Measurements from ENCODE around the gene MAN1A2. TPM values are rescaled to one million over a fixed set of nuclear protein-coding genes. Genes with fewer than 3 reads are reported as not detected.

MAN1A2 gene
- total RNA-seq, 1 donor from 2014 or later, result 76.2 TPM

DNA sequence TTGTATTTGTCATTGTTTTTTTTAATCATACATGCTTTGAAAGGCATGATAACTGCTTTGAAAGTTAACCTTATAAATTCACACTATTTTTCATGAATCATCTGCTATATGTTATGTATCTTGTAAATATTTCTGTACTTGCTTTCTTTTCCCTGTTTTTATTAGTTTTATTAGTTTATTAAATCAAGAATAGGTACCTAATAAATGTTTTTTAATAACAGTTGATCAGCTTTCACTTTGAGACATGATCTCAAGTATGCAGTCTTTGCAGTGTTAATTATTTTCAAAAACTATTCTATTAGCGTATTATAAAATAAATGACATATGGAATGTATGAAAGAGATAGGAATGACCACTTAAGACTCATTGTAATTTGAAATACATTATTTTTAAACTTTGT lies 127.8 kb downstream of the MAN1A2 start:
- no peak for DNase-seq (ENCODE audit: low spot score)

DNA sequence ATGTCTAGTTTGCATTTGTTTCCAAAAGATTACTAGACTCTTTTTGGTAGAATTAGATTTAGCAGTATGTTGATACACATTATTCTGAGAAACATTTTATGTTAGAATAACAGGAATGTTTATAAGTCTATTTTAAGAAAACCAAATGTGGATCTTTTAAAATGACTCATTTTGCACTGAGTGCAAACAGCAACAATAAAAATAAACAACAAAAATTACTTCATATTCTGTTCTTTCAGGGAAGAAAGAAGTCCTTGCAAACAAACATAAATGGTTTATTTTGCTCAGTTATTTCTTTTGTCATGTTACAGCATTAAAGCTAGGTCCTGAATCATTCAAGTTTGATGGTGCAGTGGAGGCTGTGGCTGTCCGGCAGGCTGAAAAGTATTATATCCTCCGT lies 131.8 kb downstream of the MAN1A2 start:
- no peak for DNase-seq (ENCODE audit: low spot score)

DNA sequence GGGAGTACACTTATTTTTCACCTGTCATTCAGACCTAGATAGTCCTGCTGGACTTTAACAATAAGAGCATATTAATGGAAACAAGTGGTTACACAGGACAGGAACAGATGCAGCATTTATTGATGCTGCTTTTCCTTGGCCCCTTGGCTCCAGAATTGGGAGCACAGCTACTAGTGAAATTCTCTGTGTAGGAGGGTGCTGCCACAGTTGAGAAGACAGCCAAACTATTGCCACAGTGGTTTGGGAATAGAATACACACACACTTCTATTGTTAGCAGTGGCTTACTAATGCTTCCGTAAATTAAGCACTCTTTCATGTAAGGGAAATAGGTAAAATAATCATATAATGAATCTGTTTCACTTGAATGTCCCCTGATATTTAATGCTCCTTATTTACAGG lies 133.3 kb downstream of the MAN1A2 start:
- no peak for DNase-seq (ENCODE audit: low spot score)

DNA sequence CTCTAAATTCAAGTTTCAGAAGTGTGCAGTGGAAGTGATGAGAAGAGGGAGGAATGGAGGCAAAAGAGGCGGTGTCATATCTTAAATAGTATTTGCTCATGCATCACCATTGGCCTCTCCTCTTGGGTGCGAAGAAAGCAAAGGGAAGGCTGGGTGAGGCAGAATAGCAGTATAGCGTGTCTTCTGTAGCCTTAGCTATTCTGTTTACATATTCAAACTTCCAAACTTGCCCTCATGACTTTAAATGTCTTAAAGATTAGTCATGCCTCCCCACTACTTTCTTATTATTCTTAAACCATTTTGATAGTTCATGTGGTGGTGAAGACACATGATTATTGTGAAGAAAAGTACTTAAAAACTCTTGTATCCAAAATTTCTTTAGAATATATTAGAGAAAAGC lies 134.0 kb downstream of the MAN1A2 start:
- DNase-seq (ENCODE audit: low spot score), result no peak

DNA sequence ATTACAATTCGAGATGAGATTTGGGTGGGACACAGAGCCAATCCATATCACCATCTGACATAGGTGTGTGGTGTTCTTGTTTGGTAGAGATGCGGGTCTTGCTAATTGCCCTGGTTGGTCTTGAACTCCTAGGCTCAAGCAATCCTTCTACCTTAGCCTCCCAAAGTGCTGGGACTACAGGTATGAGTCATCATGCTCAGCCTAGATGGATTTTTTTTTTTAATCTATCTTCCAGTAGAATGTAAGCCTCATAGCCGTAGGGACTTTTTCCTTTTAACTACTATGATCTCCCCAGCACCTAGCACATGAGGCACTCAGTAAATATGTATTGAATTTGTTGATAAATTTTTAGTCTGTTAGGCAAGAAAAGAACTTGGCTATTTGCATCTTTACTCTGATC lies 144.0 kb downstream of the MAN1A2 start:
- no peak for DNase-seq (ENCODE audit: low spot score)

DNA sequence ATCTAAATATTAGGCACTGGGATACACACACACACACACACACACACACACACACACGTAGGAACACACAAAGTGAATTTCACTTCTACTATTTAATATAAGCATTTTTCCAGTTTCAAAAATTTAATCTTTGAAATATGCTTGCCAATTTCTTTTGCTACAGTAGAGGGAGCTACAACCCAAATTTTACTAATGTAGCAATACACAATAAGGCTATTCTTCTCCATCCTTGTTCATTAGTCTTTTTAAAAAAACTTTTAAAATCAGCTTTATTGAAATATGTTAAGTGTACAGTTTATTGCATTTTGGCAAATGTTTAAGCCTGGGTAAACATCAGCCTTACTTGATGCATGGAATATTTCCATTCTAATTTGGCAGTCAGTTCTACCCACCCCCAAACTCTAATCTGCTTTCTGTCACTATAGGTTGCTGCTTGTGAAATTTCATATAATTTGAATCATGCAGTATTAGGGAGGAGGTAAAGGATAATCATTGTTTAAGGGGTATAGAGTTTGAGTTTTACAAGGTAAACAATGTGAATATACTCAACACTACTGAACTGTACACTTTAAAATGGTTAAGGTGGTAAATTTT lies 145.6 kb downstream of the MAN1A2 start:
- DNase-seq (ENCODE audit: low spot score), result no peak

DNA sequence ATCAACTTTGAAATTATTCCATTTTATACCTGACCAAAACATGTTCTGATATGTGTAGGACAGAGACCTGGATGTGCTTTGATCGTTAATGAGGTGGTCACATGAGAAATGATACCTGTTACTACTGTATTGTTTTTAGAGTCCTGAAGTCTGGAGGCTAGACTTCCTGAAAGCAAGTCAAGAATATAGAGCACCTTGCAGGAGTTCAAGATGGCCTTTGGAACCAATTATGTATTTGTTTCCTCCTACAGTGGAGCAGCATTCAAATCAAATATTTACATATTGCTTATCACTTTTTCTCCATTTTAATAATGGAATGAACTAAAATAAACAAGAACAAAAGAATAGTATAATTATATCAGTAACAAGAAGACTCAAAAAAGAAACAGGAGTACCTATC lies 155.9 kb downstream of the MAN1A2 start:
- no peak for DNase-seq (ENCODE audit: low spot score)

DNA sequence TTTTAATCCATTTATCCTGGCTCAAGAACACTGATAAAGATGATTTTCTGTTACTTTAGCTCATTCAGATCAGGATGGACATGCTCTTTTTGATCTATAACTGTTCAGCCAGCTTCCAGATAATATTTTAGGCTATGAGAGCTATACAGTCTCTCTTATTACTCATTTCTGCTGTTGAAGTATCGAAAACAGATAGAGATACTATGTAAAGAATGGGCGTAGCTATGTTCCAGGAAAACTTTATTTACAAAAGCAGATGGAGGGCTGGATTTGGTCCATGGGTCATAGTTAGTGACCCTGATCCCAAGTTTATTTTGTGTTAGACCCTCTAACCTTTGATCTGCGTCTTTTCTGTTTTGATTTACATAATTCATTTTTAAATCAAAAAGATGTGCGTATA lies 159.8 kb downstream of the MAN1A2 start:
- no peak for DNase-seq (ENCODE audit: low spot score)

DNA sequence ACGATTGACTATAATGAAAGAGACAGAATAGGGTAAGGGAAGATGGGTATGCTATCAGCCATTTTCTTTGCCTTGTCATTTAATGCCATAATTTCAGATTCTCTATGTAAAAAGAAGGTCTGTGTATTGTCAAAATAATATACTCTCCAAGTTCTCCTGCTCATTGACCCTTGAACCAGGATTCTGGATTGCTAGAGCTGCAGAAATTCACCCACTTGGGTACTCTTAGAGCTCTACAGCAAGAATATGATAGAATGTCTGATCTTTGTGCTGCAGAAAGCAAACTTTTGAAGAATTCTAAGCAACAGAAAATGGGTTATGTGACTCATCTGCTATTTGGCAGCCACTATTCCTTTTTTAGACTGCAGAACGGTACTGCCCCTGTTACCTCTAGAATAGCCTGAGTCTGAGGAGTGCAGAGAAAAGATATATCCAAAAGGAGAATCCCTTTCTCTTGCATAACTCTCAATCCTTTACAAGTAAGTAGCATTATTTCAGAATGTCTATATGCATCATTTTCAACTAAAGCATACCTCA lies 160.4 kb downstream of the MAN1A2 start:
- DNase-seq (ENCODE audit: low spot score), result no peak

DNA sequence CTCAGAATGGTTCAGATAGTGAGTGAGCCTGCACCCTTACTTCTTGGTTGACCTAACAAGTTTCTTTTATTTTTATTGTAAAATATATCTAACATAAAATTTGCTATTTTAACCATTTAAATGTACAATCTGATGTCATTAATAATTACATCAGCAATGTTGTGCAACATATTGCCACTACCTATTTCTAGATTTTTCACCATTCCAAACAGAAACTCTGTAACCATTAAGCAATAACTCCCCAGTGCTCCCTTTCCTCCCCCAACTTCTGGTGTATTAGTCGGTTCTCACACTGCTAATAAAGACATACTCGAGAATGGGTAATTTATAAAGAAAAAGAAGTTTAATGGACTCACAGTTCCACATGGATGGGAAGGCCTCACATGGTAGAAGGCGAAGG lies 162.4 kb downstream of the MAN1A2 start:
- no peak for DNase-seq (ENCODE audit: low spot score)

DNA sequence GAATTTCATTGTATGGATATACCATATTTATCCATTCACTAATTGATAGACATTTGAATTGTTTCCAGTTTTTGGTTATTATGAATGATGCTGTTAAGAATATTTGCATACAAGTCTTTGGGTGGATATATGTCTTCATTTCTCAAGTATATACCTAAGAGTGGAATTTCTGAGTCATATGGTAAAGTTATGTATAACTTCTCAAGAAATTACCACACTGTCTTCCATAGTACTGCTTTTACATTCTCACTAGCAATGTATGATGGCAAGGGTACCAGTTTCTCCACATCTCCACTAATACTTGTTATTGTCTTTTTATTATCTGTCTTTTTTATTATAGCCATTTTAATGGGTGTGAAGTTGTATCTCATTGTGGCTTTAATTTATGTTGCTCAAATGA lies 164.0 kb downstream of the MAN1A2 start:
- DNase-seq (ENCODE audit: low spot score), result no peak

DNA sequence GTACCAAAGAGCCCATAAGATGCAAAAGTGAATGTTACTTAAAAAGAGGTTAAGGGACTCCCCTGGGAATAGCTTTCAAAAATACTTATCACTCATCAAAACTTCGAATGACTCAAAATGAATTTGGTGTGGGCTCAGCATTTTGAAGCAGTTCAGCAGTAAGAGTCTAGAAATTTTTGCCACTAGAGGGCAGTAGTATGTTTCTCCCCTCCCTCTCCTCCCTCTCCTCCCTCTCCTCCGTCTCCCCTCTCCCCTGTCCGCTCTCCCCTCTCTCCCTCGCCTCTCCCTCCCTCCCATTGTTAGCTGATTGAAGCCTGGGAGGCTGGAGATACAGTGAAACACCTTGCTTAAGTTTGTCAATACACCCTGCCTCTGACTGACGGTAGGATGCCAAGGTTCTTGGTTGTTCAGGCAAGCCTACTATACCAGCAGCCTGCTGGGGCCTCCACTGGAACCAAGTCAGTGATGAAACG lies 167.8 kb downstream of the MAN1A2 start:
- no peak for DNase-seq (ENCODE audit: low spot score)

DNA sequence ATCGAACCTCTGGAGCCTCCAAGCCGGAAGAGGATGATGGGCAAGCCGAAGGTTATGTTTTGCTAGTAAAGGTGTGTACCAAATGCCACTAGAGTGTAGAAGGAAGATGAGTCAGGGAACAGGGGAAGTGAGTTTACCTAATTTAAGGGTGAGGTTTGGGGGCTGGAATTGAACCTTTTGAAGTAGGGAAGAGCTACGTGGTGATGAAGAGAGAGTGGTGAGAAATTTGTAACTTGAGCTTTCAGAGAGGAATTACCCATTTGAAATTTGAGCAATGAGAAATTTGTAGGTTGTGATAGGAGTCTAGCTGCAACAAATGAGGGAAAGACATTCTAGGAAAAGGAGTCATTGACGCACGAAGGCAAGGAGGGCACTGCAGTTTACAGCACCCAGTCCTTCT lies 168.6 kb downstream of the MAN1A2 start:
- DNase-seq (ENCODE audit: low spot score), result no peak

DNA sequence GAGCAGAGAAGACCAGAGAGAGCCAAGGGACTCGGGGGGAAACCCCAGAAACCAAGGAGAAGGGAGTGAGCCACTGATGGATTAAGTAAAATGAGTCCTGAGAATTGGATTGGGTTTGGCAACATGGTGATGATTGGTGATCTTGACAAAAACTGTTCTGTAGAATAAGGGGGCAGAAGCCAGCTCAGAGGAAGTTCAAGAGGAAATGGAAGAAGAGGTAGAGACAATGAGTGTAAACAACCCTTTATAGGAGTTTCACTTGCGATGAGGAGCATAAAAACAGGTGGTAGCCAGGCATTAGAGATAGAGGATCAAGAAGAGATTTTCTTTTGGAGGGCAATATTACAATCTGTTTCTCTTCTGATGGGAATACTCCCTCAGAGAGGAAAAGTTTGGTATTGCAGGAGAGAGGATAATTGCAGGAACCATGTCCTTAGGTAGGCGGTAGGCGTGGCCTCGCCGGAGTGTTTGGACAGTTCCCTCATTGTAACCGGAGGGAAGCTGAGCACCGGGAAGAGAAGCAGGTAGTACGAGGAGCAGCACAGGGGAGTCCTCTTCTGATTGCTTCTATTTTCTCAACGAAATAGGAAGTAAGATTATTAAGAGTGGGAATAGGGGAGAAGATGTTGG lies 170.2 kb downstream of the MAN1A2 start:
- no peak for DNase-seq (ENCODE audit: low spot score)

DNA sequence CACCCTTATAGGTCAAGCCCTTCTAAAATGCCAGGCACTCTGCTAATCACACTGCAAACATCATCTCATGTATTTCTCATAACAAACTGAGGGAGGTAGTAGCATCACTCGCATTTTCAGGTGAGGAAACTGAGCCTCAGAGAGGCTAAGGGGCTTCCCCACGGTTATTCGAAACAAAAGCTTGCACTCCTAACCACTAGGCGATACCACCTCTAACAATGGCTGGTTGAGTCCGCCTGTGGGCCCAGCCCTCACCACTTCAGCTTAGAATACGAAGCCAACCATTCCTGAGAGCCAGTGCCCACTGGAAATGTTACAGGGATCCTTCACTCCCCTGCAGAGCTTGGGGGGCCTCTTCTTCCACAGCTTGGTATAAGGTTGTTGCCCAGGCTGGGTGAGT lies 173.3 kb downstream of the MAN1A2 start:
- DNase-seq (ENCODE audit: low spot score), result no peak

DNA sequence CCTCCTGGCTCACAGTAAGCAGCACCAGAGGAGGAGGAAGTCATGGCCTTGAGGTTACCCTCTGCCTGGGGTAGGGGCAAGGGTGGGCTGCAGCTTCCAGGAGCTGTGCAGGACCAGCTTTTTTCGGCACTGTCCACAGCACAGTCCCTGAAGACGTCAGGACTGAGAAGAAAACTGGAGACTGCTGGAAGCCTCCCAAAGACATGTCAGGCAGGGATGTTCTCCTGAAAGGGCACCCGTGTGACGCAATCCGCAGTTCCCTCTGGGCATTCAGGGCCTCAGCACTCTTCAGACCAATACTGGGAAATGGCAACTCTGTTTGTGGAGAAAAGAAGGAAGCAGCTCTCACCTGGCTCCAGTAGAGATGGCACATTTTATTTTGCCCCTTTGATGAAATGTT lies 173.8 kb downstream of the MAN1A2 start:
- DNase-seq (ENCODE audit: low spot score), result no peak

DNA sequence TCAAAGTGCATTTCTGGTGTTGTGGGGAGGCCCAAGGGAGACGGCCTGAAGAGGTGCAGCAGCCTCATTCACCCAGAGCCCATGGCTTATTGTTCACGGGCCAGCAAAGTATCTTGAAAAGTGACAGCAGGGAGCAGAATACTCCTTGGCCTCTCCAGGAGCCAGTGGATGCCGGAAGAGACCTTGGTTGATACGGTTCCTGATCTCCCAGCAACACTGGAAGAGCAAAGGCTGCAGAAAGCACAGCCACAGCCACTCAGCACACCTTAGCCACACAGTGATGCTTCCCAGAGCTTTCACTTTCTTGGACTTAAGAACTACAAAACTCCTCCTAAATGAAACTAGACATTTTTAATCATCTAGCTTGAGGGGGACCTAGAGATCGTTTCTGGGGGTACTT lies 174.3 kb downstream of the MAN1A2 start:
- no peak for DNase-seq (ENCODE audit: low spot score)

DNA sequence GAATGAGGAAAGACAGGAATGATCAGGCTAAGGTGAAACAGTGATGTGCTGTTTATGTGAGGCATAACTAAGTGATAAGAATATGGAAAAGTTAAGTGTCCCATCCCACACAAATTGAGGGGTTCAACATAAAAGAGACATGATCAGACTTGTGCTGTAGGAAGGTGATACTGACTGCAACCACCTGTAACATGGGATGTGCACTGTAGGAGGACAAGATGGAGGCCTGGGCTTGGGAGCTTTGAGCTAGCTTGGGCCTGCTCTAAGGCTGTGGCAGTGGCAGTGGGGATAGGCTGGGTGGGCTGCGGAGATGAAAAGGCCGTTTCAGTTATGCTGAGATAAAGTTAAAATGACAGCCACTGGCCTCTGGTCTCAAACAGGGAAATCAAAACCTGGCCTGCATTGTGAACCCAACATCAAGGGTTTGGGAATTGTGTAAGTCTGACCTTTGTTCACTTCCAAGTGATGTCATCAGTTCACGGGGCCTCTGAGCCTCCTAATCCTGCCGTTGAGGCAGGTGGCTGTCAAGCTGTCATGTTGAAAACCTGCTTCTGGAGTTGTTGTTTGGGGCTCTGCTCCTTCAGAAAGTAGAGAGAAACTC lies 177.4 kb downstream of the MAN1A2 start:
- DNase-seq (ENCODE audit: low spot score), result no peak

DNA sequence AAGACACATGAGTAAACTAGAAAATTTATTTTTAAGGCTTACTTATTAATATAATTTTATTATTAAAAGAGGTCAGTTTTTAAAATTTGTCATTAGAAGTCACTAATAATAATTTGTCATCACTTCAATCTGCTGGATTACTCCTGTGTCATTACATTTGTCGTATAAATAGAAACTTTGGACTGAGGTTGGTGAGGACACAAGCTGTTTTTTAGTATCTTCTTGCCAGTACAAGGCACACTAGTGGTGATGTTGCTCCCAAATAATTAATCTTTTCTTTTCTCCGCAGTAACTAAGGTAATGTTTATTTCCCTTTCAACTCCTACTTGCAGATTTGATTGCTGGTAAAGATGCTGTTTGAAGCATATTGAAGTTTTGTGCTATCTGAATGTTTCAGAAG lies 179.2 kb downstream of the MAN1A2 start:
- no peak for DNase-seq (ENCODE audit: low spot score)

DNA sequence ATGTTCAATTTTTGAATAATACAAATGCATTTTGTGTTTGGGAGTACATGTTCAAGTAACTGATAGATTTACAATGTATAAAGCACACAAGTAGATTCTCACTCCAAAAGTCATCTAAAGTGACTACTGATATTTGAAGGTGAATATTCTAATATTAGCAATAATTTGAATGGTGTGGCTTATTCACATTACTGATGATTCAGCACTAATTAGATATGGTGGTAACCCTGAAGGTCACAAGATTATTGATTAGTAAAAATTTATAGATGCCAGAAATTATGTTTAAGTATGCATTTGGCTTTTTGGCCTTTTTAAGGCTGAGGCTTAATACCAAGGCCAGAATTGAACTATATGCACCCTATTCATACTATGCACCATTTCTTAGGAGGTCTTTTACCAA lies 186.2 kb downstream of the MAN1A2 start:
- no peak for DNase-seq (ENCODE audit: low spot score)

DNA sequence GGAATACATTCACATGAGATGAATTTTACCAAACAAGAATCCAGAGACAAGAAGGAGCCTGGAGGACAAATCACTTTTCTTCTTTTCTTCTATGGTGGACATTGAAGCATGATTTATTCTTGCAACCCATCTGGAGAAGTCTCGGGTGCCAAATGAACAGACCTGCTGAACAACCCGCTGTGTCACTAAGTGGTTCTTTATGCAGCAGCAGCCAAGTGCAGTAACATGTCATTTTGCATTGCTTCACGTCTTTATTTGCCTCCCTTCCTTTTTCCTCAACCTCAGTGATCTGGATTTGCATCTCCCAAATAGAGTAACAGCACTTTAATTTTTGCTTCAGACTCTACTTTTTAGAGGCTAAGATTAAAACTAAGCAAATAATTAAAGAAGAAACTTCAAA lies 188.6 kb downstream of the MAN1A2 start:
- no peak for DNase-seq (ENCODE audit: low spot score)

DNA sequence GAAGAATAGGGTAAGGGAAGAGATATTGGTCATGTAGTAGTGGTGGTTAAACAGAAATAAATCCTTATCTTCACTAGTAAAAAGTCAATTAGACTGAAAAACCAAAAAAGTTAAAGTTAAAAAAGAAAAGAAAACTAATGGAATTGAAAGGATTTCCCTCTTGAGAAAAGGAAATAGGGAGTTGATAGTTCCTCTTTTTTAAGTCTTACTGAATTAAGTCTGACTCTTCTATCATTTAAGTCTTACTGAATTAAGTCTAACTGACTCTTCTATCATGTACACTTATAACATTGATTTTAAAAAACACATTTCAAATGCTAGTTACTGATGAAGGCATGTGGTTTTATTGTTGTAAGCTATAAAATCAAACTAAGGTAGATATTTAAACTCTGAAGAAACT lies 189.1 kb downstream of the MAN1A2 start:
- DNase-seq (ENCODE audit: low spot score), result no peak

DNA sequence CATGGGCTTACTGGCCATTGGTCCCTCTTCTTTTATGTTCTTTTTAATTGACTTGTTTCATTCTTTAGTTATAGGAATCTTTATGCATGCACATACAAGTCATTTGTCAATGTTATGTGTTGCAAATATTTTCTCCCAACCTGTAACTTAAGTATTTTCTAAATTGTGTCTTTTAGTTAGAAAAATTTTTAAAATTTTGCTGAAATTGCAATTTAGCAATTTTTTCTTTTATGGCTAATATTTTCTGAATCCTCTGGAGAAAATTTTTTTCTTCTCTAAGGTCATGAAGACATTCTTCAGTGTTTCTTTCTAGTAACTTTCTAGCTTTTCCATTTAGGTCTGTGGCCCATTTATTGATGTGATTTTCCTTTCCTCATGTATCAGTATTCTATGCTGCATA lies 189.7 kb downstream of the MAN1A2 start:
- no peak for DNase-seq (ENCODE audit: low spot score)

Measured in ureter (tissue), 1 donor.